Psoas muscle (tissue), 8 donors: ENCODE results near the gene FAM131A. TPM values are rescaled to one million over a fixed set of nuclear protein-coding genes. Genes with fewer than 3 reads are reported as not detected.

Source experiments
- ATAC-seq, 4 donors: fragments of 200-7000 bp; cut with Tn5 transposase; one replicate each; pipeline ENCODE4 v1.9.1; 2020; ENCODE audit warnings: moderate library complexity in 3 of 4, mild to moderate bottlenecking in 2 of 4
- DNase-seq, 2 donors: peaks; one replicate each; pipeline ENCODE4 v3.0.0-alpha.2; 2020
- H3K27ac ChIP-seq: fragments of 200-600 bp; one replicate; pipeline ENCODE4 v1.8.0; 2022
- H3K27me3 ChIP-seq, 3 donors: fragments of 200-600 bp in 1 of 3; one replicate each; pipeline versions ENCODE4 v1.6.1 to v1.8.0; 2013 to 2022; ENCODE audit warnings: low read length in 2 of 3, mild to moderate bottlenecking in 2 of 3, moderate library complexity in 1 of 3; ENCODE audit not compliant: insufficient read depth in 3 of 3
- H3K36me3 ChIP-seq, 2 donors: fragments of 200-600 bp in 1 of 2; one replicate each; pipeline versions ENCODE4 v1.6.1 to v1.8.0; 2013 to 2022; ENCODE audit warnings: low read depth in 1 of 2, mild to moderate bottlenecking in 1 of 2, moderate library complexity in 1 of 2; ENCODE audit not compliant: insufficient read depth in 1 of 2
- H3K4me1 ChIP-seq: fragments of 200-600 bp; one replicate; pipeline ENCODE4 v1.8.0; 2022
- H3K4me3 ChIP-seq: fragments of 200-600 bp; one replicate; pipeline ENCODE4 v1.8.0; 2022; ENCODE audit warnings: mild to moderate bottlenecking
- H3K9me3 ChIP-seq: fragments of 200-600 bp; one replicate; pipeline ENCODE4 v1.8.0; 2022
- WGBS, 3 donors: extraction: QIAGEN DNeasy Blood & Tissue Kit; methylation state at CpG; one replicate each; pipeline versions ENCODE4 v1.1.6 to v1.1.7; 2013; 5-methylcytosine and 5-hydroxymethylcytosine counted together
- intact Hi-C, 2 donors: fragments of 100-400 bp; cut with DNase I; formaldehyde crosslinking; loops; one replicate each; pipeline versions ENCODE4 v1.11.0 to v1.14.2; 2022
- polyA plus RNA-seq, 3 donors: library from polyadenylated mRNA; stranded (reverse); fragments of 200-250 nt; gene quantifications; one replicate each; pipeline ENCODE4 v1.2.3, GENCODE V29; 2013
- total RNA-seq, 4 donors: library from RNA; stranded (reverse); fragmentation: NEBNext Ultra II Directional in 2 of 4; extraction: Animal tissue kit (Norgen Biotek cat#: 25700) in 2 of 4; gene quantifications; one replicate each; pipeline versions ENCODE4 v1.2.1 to v1.2.4, GENCODE V29; 2021 to 2023
- TF ChIP-seq, protein P1 (sequence below): fragments of 200-600 bp; IDR thresholded peaks from one replicate; pipeline ENCODE4 v1.8.0; 2022; ENCODE audit warnings: antibody characterized with exemption
- donor health status: healthy with polysubstance abuse.
- donor health status: DM: no; HTN: no; CAD: no; lungs with moderate emphysema.
- donor health status: Bipolar disorder and iron deficiency.
- donor health status: healthy.
- donor health status: DM: yes; HTN: yes; CAD: no.
- donor health status: DM: no; HTN: no; CAD: no.
- donor health status: DM: no; HTN: no; CAD: no.
- donor health status: DM: yes; HTN: yes; CAD: no.

Gene FAM131A
- total and polyA plus RNA-seq, 7 donors, result 12.6 to 26.8 (median 13.9) TPM

DNA sequence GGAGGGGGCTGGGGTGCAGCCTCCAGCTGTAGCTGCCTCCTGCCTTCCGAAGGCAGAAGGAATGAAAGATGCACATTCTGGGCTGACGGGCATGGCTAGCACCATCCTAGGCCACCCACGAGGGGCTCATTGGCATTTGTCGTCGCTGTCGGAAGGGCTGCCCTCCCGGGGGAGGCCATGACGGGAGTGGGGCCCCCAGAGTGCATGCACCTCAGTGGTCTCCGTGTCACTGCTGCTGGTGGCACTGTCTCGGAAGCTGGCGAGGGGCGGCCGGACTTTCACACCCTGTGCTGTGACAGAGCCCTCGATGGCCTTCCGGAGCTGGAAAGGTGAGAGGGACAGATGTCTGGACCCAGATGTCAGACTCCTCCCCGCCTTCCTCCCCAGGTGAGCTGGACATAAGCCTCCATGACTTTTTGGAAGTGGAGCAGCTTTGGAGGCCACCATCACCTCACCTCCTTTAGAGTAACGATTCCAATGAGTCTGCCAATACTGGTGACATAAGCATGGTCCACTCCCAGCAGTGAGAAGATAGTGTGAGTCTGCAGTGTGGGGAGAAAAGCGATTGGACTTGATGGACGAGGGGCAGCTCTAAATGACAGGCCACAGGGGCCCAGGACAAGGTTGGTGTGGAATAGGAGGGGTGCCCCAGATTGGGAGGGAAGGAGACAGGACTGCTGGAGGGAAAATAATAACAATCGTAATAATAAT is 9.2 kb downstream of the FAM131A start:
- Histone ChIP-seq H3K4me1 (peaks cover 11% of the 10 kb centered on the region), H3K36me3 (peaks cover 2 to 32% of the 10 kb centered on the region in 2 donors), H3K27ac (peak overlapping the region; percentile 56), H3K27me3 (no peaks in the 10 kb centered on the region), H3K4me3 (no peak overlapping the region), H3K9me3 (no peaks in the 10 kb centered on the region)
- DNase-seq, result no peak
- 85 to 91% (median 90%) methylated on average over 20 of the region's 20 CpGs for WGBS, 3 donors
- TF ChIP-seq, protein P1, sequence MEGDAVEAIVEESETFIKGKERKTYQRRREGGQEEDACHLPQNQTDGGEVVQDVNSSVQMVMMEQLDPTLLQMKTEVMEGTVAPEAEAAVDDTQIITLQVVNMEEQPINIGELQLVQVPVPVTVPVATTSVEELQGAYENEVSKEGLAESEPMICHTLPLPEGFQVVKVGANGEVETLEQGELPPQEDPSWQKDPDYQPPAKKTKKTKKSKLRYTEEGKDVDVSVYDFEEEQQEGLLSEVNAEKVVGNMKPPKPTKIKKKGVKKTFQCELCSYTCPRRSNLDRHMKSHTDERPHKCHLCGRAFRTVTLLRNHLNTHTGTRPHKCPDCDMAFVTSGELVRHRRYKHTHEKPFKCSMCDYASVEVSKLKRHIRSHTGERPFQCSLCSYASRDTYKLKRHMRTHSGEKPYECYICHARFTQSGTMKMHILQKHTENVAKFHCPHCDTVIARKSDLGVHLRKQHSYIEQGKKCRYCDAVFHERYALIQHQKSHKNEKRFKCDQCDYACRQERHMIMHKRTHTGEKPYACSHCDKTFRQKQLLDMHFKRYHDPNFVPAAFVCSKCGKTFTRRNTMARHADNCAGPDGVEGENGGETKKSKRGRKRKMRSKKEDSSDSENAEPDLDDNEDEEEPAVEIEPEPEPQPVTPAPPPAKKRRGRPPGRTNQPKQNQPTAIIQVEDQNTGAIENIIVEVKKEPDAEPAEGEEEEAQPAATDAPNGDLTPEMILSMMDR, result no peak
- no peak for ATAC-seq
- intact Hi-C loops, result no loop called here

DNA sequence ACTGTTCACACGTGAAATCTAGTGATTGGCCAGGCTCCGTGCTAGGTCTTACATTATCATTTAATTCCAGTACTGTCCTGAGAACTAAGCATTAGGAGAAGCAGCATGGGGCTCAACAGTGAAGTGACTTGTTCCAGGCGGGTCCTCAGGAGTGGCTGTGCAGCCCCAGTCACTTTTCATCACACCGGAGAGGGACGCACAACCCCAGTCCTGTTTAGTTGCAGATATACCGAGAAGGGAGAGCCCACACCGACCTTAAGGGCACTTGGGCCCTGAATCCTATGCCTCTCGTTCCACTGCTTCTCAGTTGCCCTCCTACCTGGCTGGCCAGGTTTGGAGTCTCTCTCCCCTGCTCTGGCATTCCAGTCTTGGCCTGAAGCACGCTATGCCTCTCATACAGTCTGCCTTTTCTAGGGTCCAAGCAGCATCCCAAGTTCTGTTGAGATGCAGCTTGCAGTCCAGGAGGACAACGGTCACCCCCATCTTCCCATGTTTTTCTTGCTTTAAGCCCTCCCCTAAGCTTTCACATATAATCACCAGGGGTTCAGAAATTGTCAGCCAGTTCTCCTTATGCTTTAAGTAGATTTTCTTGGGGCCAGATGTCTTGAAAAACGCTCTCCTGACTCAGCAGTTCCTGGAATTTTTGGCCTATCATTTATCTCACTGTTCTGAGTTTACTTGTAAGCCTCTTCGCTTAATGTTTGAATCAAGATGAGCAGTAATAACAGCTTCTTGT is 10.1 kb downstream of the FAM131A start:
- no peak for DNase-seq
- H3K4me1 ChIP-seq, result peaks cover 11% of the 10 kb centered on the region
- WGBS, 3 donors, result 66 to 75% (median 71%) methylated on average over 12 of the region's 12 CpGs
- ATAC-seq, result no peak
- no peak overlapping the region for H3K27ac ChIP-seq
- H3K27me3 ChIP-seq, result no peaks in the 10 kb centered on the region
- no peak overlapping the region for H3K4me3 ChIP-seq
- H3K36me3 ChIP-seq, result peaks cover 2 to 23% of the 10 kb centered on the region in 2 donors
- no peaks in the 10 kb centered on the region for H3K9me3 ChIP-seq
- TF ChIP-seq, protein P1, result no peak
- intact Hi-C loops, result no loop called here

DNA sequence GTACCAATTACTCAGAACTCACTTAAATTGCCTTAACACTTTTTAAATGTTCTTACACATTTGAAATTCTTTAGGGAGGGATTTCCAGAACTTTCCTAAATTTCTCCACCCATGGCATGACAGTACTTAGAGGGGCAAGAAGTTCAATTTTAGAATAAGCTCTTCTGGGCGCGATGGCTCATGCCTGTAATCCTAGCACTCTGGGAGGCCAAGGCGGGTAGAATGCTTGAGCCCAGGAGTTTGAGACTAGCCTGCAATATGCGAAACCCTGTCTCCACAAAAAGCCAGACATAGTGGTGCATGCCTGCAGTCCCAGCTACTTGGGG is 10.6 kb downstream of the FAM131A start:
- Histone ChIP-seq H3K9me3 (no peaks in the 10 kb centered on the region), H3K4me1 (peaks cover 11% of the 10 kb centered on the region), H3K4me3 (no peak overlapping the region), H3K36me3 (peaks cover 2 to 22% of the 10 kb centered on the region in 2 donors), H3K27me3 (no peaks in the 10 kb centered on the region), H3K27ac (no peak overlapping the region)
- ATAC-seq, result no peak
- no peak for DNase-seq
- TF ChIP-seq, protein P1, result no peak
- WGBS, 3 donors, result 67 to 79% (median 69%) methylated on average over 4 of the region's 4 CpGs
- intact Hi-C loops, result no loop called here

DNA sequence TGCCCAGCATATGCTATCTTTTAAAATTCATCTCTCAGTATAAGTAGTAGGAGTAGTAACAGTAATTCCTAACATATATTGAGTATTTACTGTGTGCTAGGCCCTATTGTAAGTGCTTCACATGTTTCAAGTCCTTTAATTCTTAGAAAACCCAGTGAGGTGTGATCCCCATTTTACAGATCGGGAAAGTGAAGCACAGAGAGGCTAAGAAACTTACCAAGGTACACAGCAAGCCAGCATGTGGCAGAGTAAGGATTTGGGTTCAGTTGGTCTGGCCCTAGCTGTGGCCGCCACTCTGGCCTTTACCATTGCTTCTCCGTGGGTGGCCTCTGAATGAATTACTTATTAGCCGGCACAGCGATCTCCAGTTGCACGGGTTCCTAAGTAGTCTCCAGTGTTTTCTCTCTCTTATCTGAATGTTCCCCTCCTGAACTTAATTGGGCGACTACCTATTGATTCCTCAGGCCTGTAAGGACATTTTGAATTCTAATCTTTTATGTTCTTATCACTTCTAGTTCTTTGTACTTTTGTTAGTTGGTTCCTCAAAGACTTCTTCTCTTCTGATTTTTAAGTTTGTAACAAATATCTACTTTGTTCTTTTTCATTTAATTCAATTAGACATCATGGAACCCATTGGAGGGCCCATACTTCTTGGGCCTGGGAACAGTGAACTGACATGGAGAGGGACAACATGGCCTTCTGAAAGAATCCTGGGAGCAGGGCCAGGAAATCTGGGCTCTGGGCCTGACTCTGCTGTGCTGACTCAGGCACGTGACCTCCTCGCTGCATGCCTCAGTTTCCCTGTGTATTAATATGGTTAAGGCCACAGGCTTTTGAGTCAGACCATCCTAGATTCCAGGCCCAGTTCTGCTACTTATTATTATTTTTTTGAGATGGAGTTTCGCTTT is 12.4 kb downstream of the FAM131A start:
- TF ChIP-seq, protein P1, result no peak
- H3K27ac ChIP-seq, result no peak overlapping the region
- no peak for ATAC-seq
- intact Hi-C loops, result no loop called here
- H3K4me1 ChIP-seq, result peaks cover 11% of the 10 kb centered on the region
- H3K9me3 ChIP-seq, result no peaks in the 10 kb centered on the region
- no peak overlapping the region for H3K4me3 ChIP-seq
- peaks cover 0 to 7% of the 10 kb centered on the region in 2 donors for H3K36me3 ChIP-seq
- 79 to 82% (median 80%) methylated on average over 10 of the region's 10 CpGs for WGBS, 3 donors
- peak in 1 of 2 donors; percentile 30 for DNase-seq
- H3K27me3 ChIP-seq, result no peaks in the 10 kb centered on the region
